IPS-20b (cell line): ENCODE measurements around the gene SLC9A9.
"Not testable (repeated sequence)": the region's sequence is repeated elsewhere in the genome, so short reads cannot be mapped to it uniquely, and the experiment has no call there.

Experiments used
- H3K27ac ChIP-seq: one replicate; pipeline ENCODE4 v1.5.1; 2013; ENCODE audit warnings: low read length
- H3K27me3 ChIP-seq: 2 replicates; pipeline ENCODE4 v1.6.1; 2013; ENCODE audit warnings: mild to moderate bottlenecking, low read length, inconsistent platforms; ENCODE audit not compliant: insufficient read depth
- H3K36me3 ChIP-seq: 2 replicates; pipeline ENCODE4 v1.6.1; 2013; ENCODE audit warnings: low read depth, mild to moderate bottlenecking, inconsistent platforms, low read length, moderate library complexity; ENCODE audit not compliant: insufficient read depth
- H3K4me1 ChIP-seq: 2 replicates; pipeline ENCODE4 v1.6.1; 2013; ENCODE audit warnings: mild to moderate bottlenecking, control low read depth, inconsistent platforms, low read length, moderate library complexity; ENCODE audit not compliant: insufficient read depth
- H3K4me3 ChIP-seq: 2 replicates; pipeline ENCODE4 v1.5.1; 2013; ENCODE audit warnings: mild to moderate bottlenecking, low read length, inconsistent platforms
- H3K9ac ChIP-seq: 2 replicates; pipeline ENCODE4 v1.6.1; 2013; ENCODE audit warnings: low read depth, mild to moderate bottlenecking, inconsistent platforms, low read length, moderate library complexity
- H3K9me3 ChIP-seq: 2 replicates; pipeline ENCODE4 v1.6.1; 2013; ENCODE audit warnings: mild to moderate bottlenecking, low read depth, low read length, inconsistent platforms; ENCODE audit not compliant: insufficient read depth

Gene SLC9A9

GRCh38 chr3:143712522-143712921, 135.7 kb downstream of the SLC9A9 start:
- Histone ChIP-seq H3K4me1 (no peaks in the 10 kb centered on the region), H3K9ac (no peak overlapping the region), H3K36me3 (no peaks in the 10 kb centered on the region), H3K27ac (no peak overlapping the region), H3K27me3 (no peaks in the 10 kb centered on the region), H3K4me3 (no peak overlapping the region), H3K9me3 (no peaks in the 10 kb centered on the region)

GRCh38 chr3:143707848-143708247, 140.4 kb downstream of the SLC9A9 start:
- Histone ChIP-seq H3K27ac (no peak overlapping the region), H3K27me3 (no peaks in the 10 kb centered on the region), H3K4me1 (no peaks in the 10 kb centered on the region), H3K9me3 (no peaks in the 10 kb centered on the region), H3K36me3 (no peaks in the 10 kb centered on the region), H3K4me3 (no peak overlapping the region), H3K9ac (no peak overlapping the region)

GRCh38 chr3:143700431-143700975, 147.8 kb downstream of the SLC9A9 start:
- Histone ChIP-seq H3K9me3 (no peaks in the 10 kb centered on the region), H3K4me1 (no peaks in the 10 kb centered on the region), H3K27me3 (no peaks in the 10 kb centered on the region), H3K4me3 (no peak overlapping the region), H3K9ac (no peak overlapping the region), H3K36me3 (no peaks in the 10 kb centered on the region), H3K27ac (no peak overlapping the region)

GRCh38 chr3:143699424-143699823, 148.8 kb downstream of the SLC9A9 start:
- Histone ChIP-seq H3K27me3 (no peaks in the 10 kb centered on the region), H3K36me3 (no peaks in the 10 kb centered on the region), H3K9ac (no peak overlapping the region), H3K27ac (no peak overlapping the region), H3K4me3 (no peak overlapping the region), H3K4me1 (no peaks in the 10 kb centered on the region), H3K9me3 (no peaks in the 10 kb centered on the region)

GRCh38 chr3:143698682-143699303, 149.5 kb downstream of the SLC9A9 start:
- Histone ChIP-seq H3K9me3 (no peaks in the 10 kb centered on the region), H3K4me1 (no peaks in the 10 kb centered on the region), H3K27ac (no peak overlapping the region), H3K4me3 (no peak overlapping the region), H3K27me3 (no peaks in the 10 kb centered on the region), H3K36me3 (no peaks in the 10 kb centered on the region), H3K9ac (no peak overlapping the region)

GRCh38 chr3:143697975-143698374, 150.3 kb downstream of the SLC9A9 start:
- no peak overlapping the region for H3K4me3 ChIP-seq
- no peaks in the 10 kb centered on the region for H3K4me1 ChIP-seq
- no peaks in the 10 kb centered on the region for H3K27me3 ChIP-seq

GRCh38 chr3:143695333-143695732, 152.9 kb downstream of the SLC9A9 start:
- H3K27me3 ChIP-seq, H3K4me3 ChIP-seq, H3K9me3 ChIP-seq, H3K27ac ChIP-seq, H3K36me3 ChIP-seq, H3K9ac ChIP-seq, H3K4me1 ChIP-seq: not testable (repeated sequence)

More at GRCh38 chr3:143697975-143698374, 150.3 kb downstream of the SLC9A9 start:
- H3K36me3 ChIP-seq = no peaks in the 10 kb centered on the region
- no peak overlapping the region for H3K9ac ChIP-seq
- no peaks in the 10 kb centered on the region for H3K9me3 ChIP-seq
- no peak overlapping the region for H3K27ac ChIP-seq

GRCh38 chr3:143693506-143693905, 154.8 kb downstream of the SLC9A9 start:
- no peaks in the 10 kb centered on the region for H3K36me3 ChIP-seq
- H3K4me3 ChIP-seq = no peak overlapping the region
- no peaks in the 10 kb centered on the region for H3K4me1 ChIP-seq
- H3K27me3 ChIP-seq = no peaks in the 10 kb centered on the region
- H3K9me3 ChIP-seq = no peaks in the 10 kb centered on the region
- no peak overlapping the region for H3K27ac ChIP-seq
- no peak overlapping the region for H3K9ac ChIP-seq

GRCh38 chr3:143686638-143687197, 161.6 kb downstream of the SLC9A9 start:
- Histone ChIP-seq H3K9ac (no peak overlapping the region), H3K27ac (no peak overlapping the region), H3K4me3 (no peak overlapping the region), H3K27me3 (no peaks in the 10 kb centered on the region), H3K36me3 (no peaks in the 10 kb centered on the region), H3K4me1 (no peaks in the 10 kb centered on the region), H3K9me3 (no peaks in the 10 kb centered on the region)

- no peaks in the 10 kb centered on the region for H3K4me1 ChIP-seq
- no peaks in the 10 kb centered on the region for H3K27me3 ChIP-seq
- H3K4me3 ChIP-seq = no peak overlapping the region
- H3K9ac ChIP-seq = no peak overlapping the region
- H3K27ac ChIP-seq = no peak overlapping the region
- H3K36me3 ChIP-seq = no peaks in the 10 kb centered on the region
- H3K9me3 ChIP-seq = no peaks in the 10 kb centered on the region
These were observed 162.8 kb downstream of the SLC9A9 start for GRCh38 chr3:143685491-143685890.

- H3K27ac ChIP-seq = no peak overlapping the region
- no peaks in the 10 kb centered on the region for H3K36me3 ChIP-seq
- no peaks in the 10 kb centered on the region for H3K27me3 ChIP-seq
- H3K4me1 ChIP-seq = no peaks in the 10 kb centered on the region
- no peak overlapping the region for H3K9ac ChIP-seq
- H3K9me3 ChIP-seq = no peaks in the 10 kb centered on the region
- H3K4me3 ChIP-seq = no peak overlapping the region
These were observed 170.8 kb downstream of the SLC9A9 start for GRCh38 chr3:143677430-143677829.

- Histone ChIP-seq H3K36me3 (no peaks in the 10 kb centered on the region), H3K27ac (no peak overlapping the region), H3K4me1 (no peaks in the 10 kb centered on the region), H3K9me3 (no peaks in the 10 kb centered on the region), H3K27me3 (no peaks in the 10 kb centered on the region), H3K4me3 (no peak overlapping the region), H3K9ac (no peak overlapping the region)
These were observed 171.5 kb downstream of the SLC9A9 start for GRCh38 chr3:143676747-143677146.
